Keratinocyte (primary cell): ENCODE measurements around the gene ADAMTS17. TPM values are rescaled to one million over a fixed set of nuclear protein-coding genes. Genes with fewer than 3 reads are reported as not detected.

Source experiments
- DNase-seq: peaks from one replicate; pipeline ENCODE4 v3.0.0-alpha.2; 2011; ENCODE audit warnings: low read depth, missing footprints, low spot score
- FAIRE-seq: peaks from 2 replicates; lab custom pipeline; 2011; peaks lifted over from hg19 to GRCh38; lab: Jason Lieb, UNC
- H2AFZ ChIP-seq: 2 replicates; pipeline ENCODE4 v1.6.0; 2012; ENCODE audit warnings: low read length, control low read depth, inconsistent platforms; ENCODE audit not compliant: control insufficient read depth
- H3K27ac ChIP-seq: 2 replicates; pipeline ENCODE4 v1.5.1; 2011; ENCODE audit warnings: low read length; ENCODE audit not compliant: control insufficient read depth, insufficient read depth
- H3K27me3 ChIP-seq: 3 replicates; pipeline ENCODE4 v1.6.0; 2011; ENCODE audit warnings: low read length; ENCODE audit not compliant: control insufficient read depth, insufficient read depth; ENCODE audit errors: extremely low read depth
- H3K36me3 ChIP-seq, 2 experiments: 2 replicates in 1 of 2; 3 replicates in 1 of 2; pipeline ENCODE4 v1.5.1; 2011; ENCODE audit warnings: low read length in 2 of 2, mild to moderate bottlenecking in 1 of 2; ENCODE audit not compliant: control insufficient read depth in 2 of 2, insufficient read depth in 2 of 2; ENCODE audit errors: extremely low read depth in 1 of 2
- H3K4me1 ChIP-seq: 3 replicates; pipeline ENCODE4 v1.5.1; 2011; ENCODE audit warnings: low read length; ENCODE audit not compliant: control insufficient read depth, insufficient read depth; ENCODE audit errors: extremely low read depth
- H3K4me2 ChIP-seq: 3 replicates; pipeline ENCODE4 v1.6.0; 2011; ENCODE audit warnings: low read depth, low read length; ENCODE audit not compliant: control insufficient read depth, insufficient read depth; ENCODE audit errors: extremely low read depth
- H3K4me3 ChIP-seq, 3 experiments: fragments of 200-600 bp in 1 of 3; sonication (generic) in 1 of 3; 2 replicates in 2 of 3; 3 replicates in 1 of 3; pipeline ENCODE4 v1.5.1; 2011 to 2016; ENCODE audit warnings: low read length in 3 of 3, mild to moderate bottlenecking in 3 of 3, control low read depth in 2 of 3, inconsistent platforms in 1 of 3, low read depth in 1 of 3, mixed read lengths in 1 of 3, mixed run types in 1 of 3, moderate library complexity in 1 of 3; ENCODE audit not compliant: control insufficient read depth in 2 of 3, insufficient read depth in 2 of 3; ENCODE audit errors: extremely low read depth in 1 of 3
- H3K79me2 ChIP-seq: 2 replicates; pipeline ENCODE4 v1.6.0; 2012; ENCODE audit warnings: low read length; ENCODE audit not compliant: control insufficient read depth, insufficient read depth
- H3K9ac ChIP-seq: 3 replicates; pipeline ENCODE4 v1.6.0; 2011; ENCODE audit warnings: low read length; ENCODE audit not compliant: control insufficient read depth, insufficient read depth; ENCODE audit errors: extremely low read depth
- H3K9me1 ChIP-seq: 3 replicates; pipeline ENCODE4 v1.6.0; 2011; ENCODE audit warnings: low read length; ENCODE audit not compliant: control insufficient read depth, insufficient read depth; ENCODE audit errors: extremely low read depth
- H3K9me3 ChIP-seq: 2 replicates; pipeline ENCODE4 v1.5.1; 2012; ENCODE audit warnings: low read depth, low read length; ENCODE audit not compliant: control insufficient read depth
- H4K20me1 ChIP-seq: 3 replicates; pipeline ENCODE4 v1.6.0; 2011; ENCODE audit warnings: low read length; ENCODE audit not compliant: control insufficient read depth, insufficient read depth; ENCODE audit errors: extremely low read depth
- CTCF ChIP-seq, 3 experiments: IDR thresholded peaks in 1 of 3; conservative IDR thresholded peaks in 1 of 3; optimal IDR thresholded peaks in 1 of 3; 2 replicates in 2 of 3; 3 replicates in 1 of 3; pipeline versions ENCODE3 to v1.5.1; 2011; ENCODE audit warnings: low read length in 3 of 3, mild to moderate bottlenecking in 3 of 3, moderate library complexity in 2 of 3, control low read depth in 1 of 3, inconsistent platforms in 1 of 3; ENCODE audit not compliant: insufficient read depth in 2 of 3; ENCODE audit errors: extremely low read depth in 1 of 3
- EZH2 ChIP-seq: IDR thresholded peaks from one replicate; pipeline ENCODE4 v1.6.1; 2012; ENCODE audit warnings: inconsistent platforms, mild to moderate bottlenecking, low read length, moderate library complexity
- dilution Hi-C: fragments of 300-500 bp; cut with MboI; formaldehyde crosslinking; loops from one replicate; pipeline ENCODE4 v1.7.0; 2020; ENCODE audit warnings: low sequenced_read_pairs; ENCODE audit not compliant: extremely low pct_ligation_motif_present
- polyA plus RNA-seq, 5 experiments: library from polyadenylated mRNA; depleted of rRNA in 3 of 5; stranded (reverse) in 3 of 5; stranded (forward) in 1 of 5; unstranded in 1 of 5; fragments of >200 nt; gene quantifications; 1 replicate in 1 of 5; 2 replicates in 3 of 5; 3 replicates in 1 of 5; pipeline versions ENCODE4 v1.2.1 to v1.2.3, GENCODE V29; 2011 to 2012; ENCODE audit warnings: missing spikeins in 2 of 5, low read depth in 1 of 5, low replicate concordance in 1 of 5

ADAMTS17 gene
- polyA plus RNA-seq, 1 donor (not counting 4 experiments of a cell fraction or from before 2014, with no cell fraction given): 0.18 TPM

- Histone ChIP-seq H3K27ac (no peak overlapping the region), H3K79me2 (no peaks in the 10 kb centered on the region), H3K4me3 (no peak overlapping the region), H3K27me3 (no peaks in the 10 kb centered on the region), H3K36me3 (no peaks in the 10 kb centered on the region), H3K9ac (no peak overlapping the region), H3K9me3 (no peaks in the 10 kb centered on the region), H3K4me2 (no peak overlapping the region), H4K20me1 (no peaks in the 10 kb centered on the region), H3K9me1 (no peaks in the 10 kb centered on the region), H2AFZ (no peak overlapping the region), H3K4me1 (no peaks in the 10 kb centered on the region)
- DNase-seq (no peak), FAIRE-seq (no peak)
- dilution Hi-C loops: no loop called here
- TF ChIP-seq EZH2 (no peak), CTCF (optimal IDR thresholded peaks at IDR 0.05 in 1 of 3, IDR thresholded peaks at IDR 0.05 in 1 of 3, conservative IDR thresholded peaks at IDR 0.05 in 1 of 3; ENCODE audit: extremely low read depth in 1 of 3, insufficient read depth in 2 of 3, low read length in 3 of 3) (no peak)
These were observed 183.4 kb downstream of the ADAMTS17 start for GRCh38 chr15:100158356-100158755.

- Histone ChIP-seq H3K4me1 (no peaks in the 10 kb centered on the region), H3K27ac (no peak overlapping the region), H3K27me3 (peaks cover 5% of the 10 kb centered on the region), H3K79me2 (no peaks in the 10 kb centered on the region), H3K4me2 (no peak overlapping the region), H3K9me1 (no peaks in the 10 kb centered on the region), H3K36me3 (no peaks in the 10 kb centered on the region), H3K9ac (no peak overlapping the region), H3K9me3 (no peaks in the 10 kb centered on the region), H3K4me3 (no peak overlapping the region), H2AFZ (no peak overlapping the region), H4K20me1 (no peaks in the 10 kb centered on the region)
- dilution Hi-C loops: no loop called here
- TF ChIP-seq CTCF (optimal IDR thresholded peaks at IDR 0.05 in 1 of 3, IDR thresholded peaks at IDR 0.05 in 1 of 3, conservative IDR thresholded peaks at IDR 0.05 in 1 of 3; ENCODE audit: extremely low read depth in 1 of 3, insufficient read depth in 2 of 3, low read length in 3 of 3): no peak
- no peak for TF ChIP-seq EZH2
- DNase-seq (no peak), FAIRE-seq (no peak)
These were observed 185.6 kb downstream of the ADAMTS17 start for GRCh38 chr15:100156201-100156600.
